Esophagus squamous epithelium (tissue), 5 donors: ENCODE data around the gene ICA1. TPM values are rescaled to one million over a fixed set of nuclear protein-coding genes. Genes with fewer than 3 reads are reported as not detected.

Experiments
- DNase-seq: peaks from one replicate; lab custom pipeline; 2025; lab: John Stamatoyannopoulos, UW
- H3K27ac ChIP-seq, 4 donors: fragments of 200-600 bp; sonication (generic); one replicate each; pipeline ENCODE4 v1.5.1; 2016 to 2019; ENCODE audit warnings: mild to moderate bottlenecking in 1 of 4
- H3K27me3 ChIP-seq, 4 donors: fragments of 200-600 bp; sonication (generic); 1 replicate in 3 of 4; 2 replicates in 1 of 4; pipeline versions ENCODE4 v1.5.1 to v1.6.0; 2017 to 2021; ENCODE audit warnings: antibody characterized with exemption in 1 of 4
- H3K36me3 ChIP-seq, 3 donors: fragments of 200-600 bp; sonication (generic); one replicate each; pipeline ENCODE4 v1.5.1; 2016 to 2019
- H3K4me1 ChIP-seq, 3 donors: fragments of 200-600 bp; sonication (generic); one replicate each; pipeline ENCODE4 v1.5.1; 2017 to 2019
- H3K4me3 ChIP-seq, 4 donors: fragments of 200-600 bp; sonication (generic); 1 replicate in 3 of 4; 2 replicates in 1 of 4; pipeline ENCODE4 v1.5.1; 2016 to 2019; ENCODE audit warnings: mild to moderate bottlenecking in 2 of 4, moderate library complexity in 1 of 4
- H3K9me3 ChIP-seq, 3 donors: fragments of 200-600 bp; sonication (generic); one replicate each; pipeline ENCODE4 v1.5.1; 2016 to 2019
- CTCF ChIP-seq, 6 experiments: fragments of 450-650 bp in 4 of 6; fragments of 200-600 bp in 2 of 6; sonication (generic) in 2 of 6; IDR thresholded peaks; one replicate each; pipeline ENCODE4 v1.5.1; 2016 to 2019; ENCODE audit warnings: antibody characterized with exemption in 6 of 6, mild to moderate bottlenecking in 4 of 6, moderate library complexity in 4 of 6
- POLR2A ChIP-seq, 4 donors: fragments of 450-650 bp; IDR thresholded peaks; one replicate each; pipeline ENCODE4 v1.6.1; 2017; ENCODE audit warnings: antibody characterized with exemption in 4 of 4, mild to moderate bottlenecking in 4 of 4, moderate library complexity in 3 of 4
- WGBS, 2 donors: methylation state at CpG; one replicate each; pipeline ENCODE4 v1.1.5; 2018; 5-methylcytosine and 5-hydroxymethylcytosine counted together
- intact Hi-C: fragments of 100-400 bp; cut with DNase I; formaldehyde crosslinking; loops from one replicate; pipeline ENCODE4 v1.15.0; 2022
- total RNA-seq, 4 donors: library from RNA; depleted of rRNA; stranded (reverse); fragments of >200 nt; gene quantifications; one replicate each; pipeline ENCODE4 v1.1.0, GENCODE V29; 2016
- donor health status: DM: yes; HTN: yes; CAD: no.

Gene ICA1
- total RNA-seq, 4 donors from 2014 or later = 5.6 to 12.6 (median 9.6) TPM

DNA sequence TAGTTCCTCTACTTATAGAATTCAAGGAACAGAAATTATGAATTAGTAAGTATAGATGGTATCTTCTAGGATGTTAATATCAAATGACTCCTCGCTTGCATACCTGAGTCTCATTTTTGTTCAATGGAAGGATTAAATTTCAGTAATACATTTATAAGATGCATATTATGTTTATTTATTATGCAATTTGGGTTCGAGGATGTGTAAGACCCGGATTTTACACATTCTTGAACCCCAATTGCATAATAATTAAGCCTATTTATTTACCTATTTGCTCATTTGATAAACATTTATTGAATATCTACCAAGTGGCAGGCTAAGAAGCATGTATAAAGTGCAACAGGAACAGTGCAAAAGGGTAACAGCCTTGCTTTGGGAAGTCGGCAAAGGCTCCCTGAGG is 52.6 kb downstream of the ICA1 start:
- H3K9me3 ChIP-seq = no peaks in the 10 kb centered on the region
- H3K4me1 ChIP-seq = no peaks in the 10 kb centered on the region
- TF ChIP-seq CTCF (IDR thresholded peaks at IDR 0.05) (no peak), POLR2A (IDR thresholded peaks at IDR 0.05) (no peak)
- WGBS, 2 donors = 77 to 78% methylated on average over 4 of the region's 4 CpGs
- H3K4me3 ChIP-seq = no peak overlapping the region
- no peaks in the 10 kb centered on the region for H3K36me3 ChIP-seq
- H3K27me3 ChIP-seq = no peaks in the 10 kb centered on the region
- DNase-seq = no peak
- no peak overlapping the region for H3K27ac ChIP-seq
- intact Hi-C loops = no loop called here

GRCh38 chr7:8208816-8209215 is 53.2 kb downstream of the ICA1 start:
- no peak overlapping the region for H3K27ac ChIP-seq
- intact Hi-C loops = no loop called here
- DNase-seq = no peak
- no peaks in the 10 kb centered on the region for H3K36me3 ChIP-seq
- 66 to 75% methylated on average over 2 of the region's 2 CpGs for WGBS, 2 donors
- no peak overlapping the region for H3K4me3 ChIP-seq
- TF ChIP-seq POLR2A (IDR thresholded peaks at IDR 0.05) (no peak), CTCF (IDR thresholded peaks at IDR 0.05) (no peak)
- no peaks in the 10 kb centered on the region for H3K4me1 ChIP-seq
- no peaks in the 10 kb centered on the region for H3K27me3 ChIP-seq
- no peaks in the 10 kb centered on the region for H3K9me3 ChIP-seq

GRCh38 chr7:8206956-8207355 is 55.0 kb downstream of the ICA1 start:
- TF ChIP-seq POLR2A (IDR thresholded peaks at IDR 0.05) = no peak
- no peak for TF ChIP-seq CTCF (IDR thresholded peaks at IDR 0.05)
- intact Hi-C loops = no loop called here

DNA sequence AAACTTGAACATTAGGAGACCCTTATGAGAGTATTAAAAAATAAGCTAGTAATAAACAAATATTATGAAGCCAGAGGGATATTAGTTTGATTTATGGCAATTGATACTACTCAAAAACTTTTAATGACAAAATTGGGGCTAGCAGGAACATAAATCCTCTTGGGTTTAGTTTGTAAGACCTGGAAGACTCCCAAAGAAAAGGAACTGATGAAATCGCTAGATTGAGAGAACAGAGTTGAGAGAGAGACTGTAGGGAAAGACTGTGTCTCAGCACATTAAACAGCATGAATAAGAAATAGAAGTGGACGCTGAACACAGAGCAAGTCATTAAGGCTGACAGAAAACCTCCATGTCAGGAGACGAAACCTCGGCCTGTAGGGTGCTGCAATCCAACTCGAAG is 56.4 kb downstream of the ICA1 start:
- intact Hi-C loops = no loop called here
- H3K27ac ChIP-seq = no peak overlapping the region

More at GRCh38 chr7:8206956-8207355, 55.0 kb downstream of the ICA1 start:
- no peak for DNase-seq
- Histone ChIP-seq H3K27me3 (no peaks in the 10 kb centered on the region), H3K4me3 (no peak overlapping the region), H3K4me1 (peaks cover 0 to 7% (median 1%) of the 10 kb centered on the region in 3 donors), H3K27ac (no peak overlapping the region), H3K36me3 (no peaks in the 10 kb centered on the region), H3K9me3 (no peaks in the 10 kb centered on the region)
- WGBS, 2 donors = 86 to 94% methylated on average over 1 of the region's 1 CpG

DNA sequence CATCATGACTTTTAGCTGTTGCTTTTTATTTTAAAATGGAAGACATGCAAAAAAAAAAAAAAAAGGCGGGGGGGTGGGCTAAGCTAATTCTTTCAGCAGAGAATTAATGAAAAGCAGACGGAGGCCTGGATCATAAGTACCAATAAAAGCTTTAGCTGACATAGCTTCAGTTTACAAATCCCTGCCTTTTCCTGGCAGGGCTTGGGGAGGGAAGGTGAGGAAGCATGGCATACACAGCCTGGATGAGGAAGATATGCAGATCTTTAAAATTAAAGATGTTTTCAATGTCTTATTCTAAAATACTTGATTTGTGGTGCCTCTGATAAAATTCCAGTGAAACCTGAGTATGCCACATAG is 57.0 kb downstream of the ICA1 start:
- no peak for DNase-seq
- Histone ChIP-seq H3K27me3 (no peaks in the 10 kb centered on the region), H3K9me3 (no peaks in the 10 kb centered on the region), H3K4me3 (no peak overlapping the region), H3K27ac (no peak overlapping the region), H3K4me1 (peaks cover 0 to 14% (median 4%) of the 10 kb centered on the region in 3 donors), H3K36me3 (no peaks in the 10 kb centered on the region)
- WGBS, 2 donors = 63 to 80% methylated on average over 2 of the region's 2 CpGs
- TF ChIP-seq CTCF (IDR thresholded peaks at IDR 0.05) (no peak), POLR2A (IDR thresholded peaks at IDR 0.05) (no peak)
- intact Hi-C loops = no loop called here

More for the DNA sequence above, 56.4 kb downstream of the ICA1 start:
- WGBS, 2 donors = 86 to 91% methylated on average over 5 of the region's 5 CpGs
- H3K4me3 ChIP-seq = no peak overlapping the region
- DNase-seq = no peak
- no peaks in the 10 kb centered on the region for H3K9me3 ChIP-seq
- no peaks in the 10 kb centered on the region for H3K27me3 ChIP-seq
- H3K36me3 ChIP-seq = no peaks in the 10 kb centered on the region
- H3K4me1 ChIP-seq = peaks cover 0 to 14% (median 4%) of the 10 kb centered on the region in 3 donors
- TF ChIP-seq CTCF (IDR thresholded peaks at IDR 0.05) = no peak
- no peak for TF ChIP-seq POLR2A (IDR thresholded peaks at IDR 0.05)
